Measurements from ENCODE around the gene CDC23. TPM values are rescaled to one million over a fixed set of nuclear protein-coding genes. Genes with fewer than 3 reads are reported as not detected.
"Not testable (repeated sequence)": the region's sequence is repeated elsewhere in the genome, so short reads cannot be mapped to it uniquely, and the experiment has no call there.

The CDC23 gene
- total RNA-seq, 2 experiments from 2014 or later: 33.0 to 34.4 TPM

GRCh38 chr5:138233280-138233679 lies 20.2 kb upstream of the CDC23 start:
- no peak overlapping the region for H3K4me3 Mint-ChIP-seq
- no peaks in the 10 kb centered on the region for H3K36me3 Mint-ChIP-seq
- H3K4me1 Mint-ChIP-seq: peaks cover 1% of the 10 kb centered on the region
- DNase-seq: no peak
- no peak overlapping the region for H3K27ac Mint-ChIP-seq
- no peaks in the 10 kb centered on the region for H3K9me3 Mint-ChIP-seq
- POLR2A ChIA-PET: interaction anchor here (0.6 kb wide), 1 partner anchor 105 kb away, joined by 3 read pairs; no protein-coding TSS in a partner anchor
- peaks cover 19% of the 10 kb centered on the region for H3K27me3 Mint-ChIP-seq
- no peak for ATAC-seq (ENCODE audit: low read depth)

GRCh38 chr5:138230981-138231589 lies 18.0 kb upstream of the CDC23 start:
- Mint-ChIP-seq H3K4me3 (no peak overlapping the region), H3K27ac (no peak overlapping the region), H3K27me3 (peaks cover 14% of the 10 kb centered on the region), H3K4me1 (peaks cover 1% of the 10 kb centered on the region), H3K36me3 (peaks cover under 1% of the 10 kb centered on the region), H3K9me3 (peaks cover 3% of the 10 kb centered on the region)
- no peak for ATAC-seq (ENCODE audit: low read depth)
- POLR2A ChIA-PET: no interaction called here
- DNase-seq: no peak

GRCh38 chr5:138230261-138230660 lies 17.1 kb upstream of the CDC23 start:
- Mint-ChIP-seq H3K4me1 (peaks cover 1% of the 10 kb centered on the region), H3K36me3 (peaks cover 2% of the 10 kb centered on the region), H3K9me3 (peaks cover 7% of the 10 kb centered on the region), H3K27me3 (peaks cover 17% of the 10 kb centered on the region), H3K27ac (no peak overlapping the region), H3K4me3 (no peak overlapping the region)
- DNase-seq: no peak
- no peak for ATAC-seq (ENCODE audit: low read depth)
- POLR2A ChIA-PET: interaction anchor here (0.6 kb wide), 1 partner anchor 9 kb away, joined by 6 read pairs; no protein-coding TSS in a partner anchor

GRCh38 chr5:138229387-138229786 lies 16.3 kb upstream of the CDC23 start:
- DNase-seq: no peak
- Mint-ChIP-seq H3K27ac (no peak overlapping the region), H3K9me3 (peaks cover 7% of the 10 kb centered on the region), H3K27me3 (peaks cover 20% of the 10 kb centered on the region), H3K4me3 (no peak overlapping the region), H3K36me3 (peaks cover 2% of the 10 kb centered on the region), H3K4me1 (peaks cover 1% of the 10 kb centered on the region)
- no peak for ATAC-seq (ENCODE audit: low read depth)
- POLR2A ChIA-PET: interaction anchor here (0.6 kb wide), 1 partner anchor 8 kb away, joined by 6 read pairs; no protein-coding TSS in a partner anchor

- DNase-seq (no peak), ATAC-seq (ENCODE audit: low read depth) (no peak)
- no peak overlapping the region for H3K4me3 Mint-ChIP-seq
- POLR2A ChIA-PET: no interaction called here
- H3K4me1 Mint-ChIP-seq: peaks cover 4% of the 10 kb centered on the region
- H3K27ac Mint-ChIP-seq: no peak overlapping the region
- peaks cover 7% of the 10 kb centered on the region for H3K9me3 Mint-ChIP-seq
- H3K36me3 Mint-ChIP-seq: peaks cover 2% of the 10 kb centered on the region
- H3K27me3 Mint-ChIP-seq: peaks cover 27% of the 10 kb centered on the region
Observed at GRCh38 chr5:138226910-138227309, 13.8 kb upstream of the CDC23 start.

GRCh38 chr5:138224712-138225111 lies 11.6 kb upstream of the CDC23 start:
- ATAC-seq (ENCODE audit: low read depth): no peak
- H3K27ac Mint-ChIP-seq: no peak overlapping the region
- POLR2A ChIA-PET: interaction anchor here (0.6 kb wide), 1 partner anchor 206 kb away, joined by 3 read pairs; no protein-coding TSS in a partner anchor
- no peak overlapping the region for H3K4me3 Mint-ChIP-seq
- peaks cover 3% of the 10 kb centered on the region for H3K4me1 Mint-ChIP-seq
- peaks cover 2% of the 10 kb centered on the region for H3K36me3 Mint-ChIP-seq
- no peak for DNase-seq
- H3K27me3 Mint-ChIP-seq: peaks cover 21% of the 10 kb centered on the region
- peaks cover 7% of the 10 kb centered on the region for H3K9me3 Mint-ChIP-seq

- DNase-seq: no peak
- POLR2A ChIA-PET: interaction anchor here (0.8 to 1.5 kb wide), 3 partner anchors 10 to 115 kb away, joined by 3 to 5 read pairs (median 3); partner anchors contain the start of genes CDC23 and FAM53C
- Mint-ChIP-seq H3K36me3 (peaks cover 2% of the 10 kb centered on the region), H3K27me3 (peaks cover 21% of the 10 kb centered on the region), H3K27ac (no peak overlapping the region), H3K9me3 (peaks cover 7% of the 10 kb centered on the region), H3K4me3 (no peak overlapping the region), H3K4me1 (peaks cover 3% of the 10 kb centered on the region)
- ATAC-seq (ENCODE audit: low read depth): no peak
Observed at GRCh38 chr5:138223532-138223931, 10.4 kb upstream of the CDC23 start.

- POLR2A ChIA-PET: no interaction called here
Observed at GRCh38 chr5:138216799-138217198, 3.7 kb upstream of the CDC23 start.

GRCh38 chr5:138212828-138213160 lies 329 bp downstream of the CDC23 start:
- H3K4me1 Mint-ChIP-seq: peaks cover 23% of the 10 kb centered on the region
- H3K4me3 Mint-ChIP-seq: peak overlapping the region; percentile 98
- H3K27me3 Mint-ChIP-seq: peaks cover 2% of the 10 kb centered on the region
- no peaks in the 10 kb centered on the region for H3K9me3 Mint-ChIP-seq
- POLR2A ChIA-PET: interaction anchor here (0.8 to 2.5 kb wide), 9 partner anchors 10 to 330 kb away, joined by 3 to 17 read pairs (median 5); partner anchors contain the start of genes BRD8, CDC25C, ETF1 and KIF20A
- H3K27ac Mint-ChIP-seq: peak overlapping the region; percentile 96
- peaks cover 6% of the 10 kb centered on the region for H3K36me3 Mint-ChIP-seq
- peak; percentile 37 for ATAC-seq (ENCODE audit: low read depth)
- DNase-seq: no peak

More at GRCh38 chr5:138216799-138217198, 3.7 kb upstream of the CDC23 start:
- DNase-seq: no peak
- no peak for ATAC-seq (ENCODE audit: low read depth)
- Mint-ChIP-seq H3K4me3 (no peak overlapping the region), H3K4me1 (peaks cover 14% of the 10 kb centered on the region), H3K9me3 (no peaks in the 10 kb centered on the region), H3K27ac (no peak overlapping the region), H3K27me3 (peaks cover 5% of the 10 kb centered on the region), H3K36me3 (no peaks in the 10 kb centered on the region)

- Mint-ChIP-seq H3K9me3 (no peaks in the 10 kb centered on the region), H3K4me1 (peaks cover 23% of the 10 kb centered on the region), H3K27ac (no peak overlapping the region), H3K36me3 (peaks cover 6% of the 10 kb centered on the region), H3K4me3 (peak overlapping the region; percentile 45), H3K27me3 (no peaks in the 10 kb centered on the region)
- ATAC-seq (ENCODE audit: low read depth) (no peak), DNase-seq (no peak)
- POLR2A ChIA-PET: interaction anchor here (1.0 kb wide), 1 partner anchor 12 kb away, joined by 3 read pairs; no protein-coding TSS in a partner anchor
Observed at GRCh38 chr5:138210985-138211384, 2.1 kb downstream of the CDC23 start.

- peaks cover 10% of the 10 kb centered on the region for H3K36me3 Mint-ChIP-seq
- ATAC-seq (ENCODE audit: low read depth); DNase-seq; H3K27me3 Mint-ChIP-seq; POLR2A ChIA-PET; H3K27ac Mint-ChIP-seq; H3K4me3 Mint-ChIP-seq; H3K9me3 Mint-ChIP-seq; H3K4me1 Mint-ChIP-seq: not testable (repeated sequence)
Observed at GRCh38 chr5:138193859-138194258, 19.3 kb downstream of the CDC23 start.

- H3K36me3 Mint-ChIP-seq: peaks cover 18% of the 10 kb centered on the region
- H3K27ac Mint-ChIP-seq: no peak overlapping the region
- POLR2A ChIA-PET: no interaction called here
Observed at GRCh38 chr5:138192826-138193225, 20.3 kb downstream of the CDC23 start.

GRCh38 chr5:138188626-138189025 lies 24.5 kb downstream of the CDC23 start:
- Mint-ChIP-seq H3K27ac (no peak overlapping the region), H3K4me1 (peaks cover 16% of the 10 kb centered on the region), H3K36me3 (peaks cover 32% of the 10 kb centered on the region), H3K27me3 (no peaks in the 10 kb centered on the region), H3K4me3 (no peak overlapping the region), H3K9me3 (no peaks in the 10 kb centered on the region)
- DNase-seq (no peak), ATAC-seq (ENCODE audit: low read depth) (no peak)
- POLR2A ChIA-PET: interaction anchor here (0.6 kb wide), 1 partner anchor 12 kb away, joined by 5 read pairs; no protein-coding TSS in a partner anchor

More at GRCh38 chr5:138192826-138193225, 20.3 kb downstream of the CDC23 start:
- no peaks in the 10 kb centered on the region for H3K4me1 Mint-ChIP-seq
- ATAC-seq (ENCODE audit: low read depth): no peak
- H3K4me3 Mint-ChIP-seq: no peak overlapping the region
- DNase-seq: no peak
- no peaks in the 10 kb centered on the region for H3K9me3 Mint-ChIP-seq
- no peaks in the 10 kb centered on the region for H3K27me3 Mint-ChIP-seq

- POLR2A ChIA-PET: no interaction called here
- no peak for DNase-seq
- no peaks in the 10 kb centered on the region for H3K9me3 Mint-ChIP-seq
- no peak overlapping the region for H3K4me3 Mint-ChIP-seq
- no peak for ATAC-seq (ENCODE audit: low read depth)
- no peaks in the 10 kb centered on the region for H3K27me3 Mint-ChIP-seq
- H3K27ac Mint-ChIP-seq: peak overlapping the region; percentile 67
- H3K4me1 Mint-ChIP-seq: peaks cover 21% of the 10 kb centered on the region
- peaks cover 43% of the 10 kb centered on the region for H3K36me3 Mint-ChIP-seq
Observed at GRCh38 chr5:138186002-138186447, 27.1 kb downstream of the CDC23 start.
